ENCODE results near the gene RAP1GAP.

Gene RAP1GAP

DNA sequence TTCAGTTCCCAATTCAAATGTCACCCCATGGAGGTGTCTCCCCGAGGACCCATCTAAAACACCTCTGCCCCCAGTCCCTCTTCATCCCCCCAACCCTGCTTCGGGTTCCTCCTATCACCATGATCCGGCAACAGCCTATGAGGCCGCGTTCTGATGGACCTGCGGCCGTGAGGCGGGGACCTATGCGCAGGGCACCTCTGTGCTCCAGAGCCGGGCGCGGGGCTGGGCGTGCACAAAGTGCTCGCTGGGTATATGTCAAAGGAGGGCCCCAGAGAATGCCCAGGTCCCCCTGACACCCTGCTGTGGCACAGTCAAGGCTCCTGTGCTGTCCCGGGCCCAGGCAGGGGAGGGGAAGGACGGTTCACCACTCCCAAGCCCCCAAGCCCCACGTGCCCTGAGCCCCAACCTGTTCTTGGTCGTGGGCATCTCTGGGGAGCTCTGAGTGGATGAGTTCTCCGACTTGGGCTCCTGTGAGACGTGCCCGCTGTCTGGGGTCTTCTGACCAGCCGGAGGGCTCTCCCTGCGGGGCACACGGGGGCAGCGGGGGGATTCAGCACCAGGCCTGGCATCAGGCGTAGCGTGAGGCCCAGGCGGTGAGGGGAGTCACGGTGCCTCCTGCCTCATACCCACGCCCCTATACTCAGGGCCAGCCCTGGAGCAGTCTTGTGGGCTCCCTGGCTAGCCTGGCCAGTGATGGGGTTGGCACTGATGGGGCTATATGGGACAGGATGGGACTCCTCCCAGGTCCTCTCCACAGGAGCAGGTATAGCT lies 67.7 kb downstream of the RAP1GAP start:
- Histone ChIP-seq H3K79me2 (ENCODE audit: insufficient read depth, low read length) (no peaks in the 10 kb centered on the region), H3K27ac (ENCODE audit: low read depth, low read length, poor library complexity, severe bottlenecking) (no peak overlapping the region), H2AFZ (ENCODE audit: low read length) (no peak overlapping the region), H3K4me2 (ENCODE audit: low read length) (no peak overlapping the region), H3K36me3 (ENCODE audit: insufficient read depth, low read length) (no peaks in the 10 kb centered on the region), H3K4me1 (ENCODE audit: insufficient read depth, low read length, severe bottlenecking) (no peaks in the 10 kb centered on the region), H4K20me1 (ENCODE audit: insufficient read depth, low read length) (no peaks in the 10 kb centered on the region), H3K27me3 (ENCODE audit: insufficient read depth, low read length) (peaks cover 5% of the 10 kb centered on the region; the same call in 1 of the 2 replicates), H3F3A (ENCODE audit: insufficient read depth, low read length) (no peaks in the 10 kb centered on the region), H3K9me2 (ENCODE audit: low read depth, low read length) (no peaks in the 10 kb centered on the region), H3K9ac (ENCODE audit: low read length) (no peak overlapping the region), H3K4me3 (ENCODE audit: low read depth, low read length, poor library complexity, severe bottlenecking) (no peak overlapping the region), H3K9me3 (ENCODE audit: low read length) (no peaks in the 10 kb centered on the region)
- no peak for TF ChIP-seq EZH2 (IDR thresholded peaks at IDR 0.05; ENCODE audit: borderline replicate concordance, low read length)
- no peak for TF ChIP-seq CTCF (IDR thresholded peaks at IDR 0.05; ENCODE audit: low read length)

DNA sequence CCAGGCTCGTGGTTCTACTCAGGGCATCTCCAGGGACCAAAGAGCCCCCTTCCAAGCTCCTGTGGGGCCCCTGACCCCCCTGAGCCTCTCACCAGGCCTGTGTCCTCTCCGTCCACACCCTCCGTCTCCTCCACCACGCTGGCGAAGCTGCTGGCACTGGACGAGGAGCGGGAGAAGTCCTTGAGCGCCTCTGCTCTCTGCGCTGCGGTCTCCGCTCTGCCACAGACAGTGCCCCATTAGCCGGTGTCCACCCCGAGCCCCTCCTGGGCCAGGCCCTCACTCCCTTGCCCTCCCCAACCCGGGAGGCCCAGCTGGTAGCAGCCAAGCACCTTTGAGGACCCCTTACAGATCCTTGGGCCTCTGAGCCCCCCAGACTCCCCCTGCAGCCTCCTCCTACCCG lies 69.8 kb downstream of the RAP1GAP start:
- no peak overlapping the region for H3K4me2 ChIP-seq (ENCODE audit: low read length)
- H3K27me3 ChIP-seq (ENCODE audit: insufficient read depth, low read length), result peaks cover 5% of the 10 kb centered on the region; the same call in 1 of the 2 replicates
- H3K9me3 ChIP-seq (ENCODE audit: low read length), result no peaks in the 10 kb centered on the region
- no peaks in the 10 kb centered on the region for H3K36me3 ChIP-seq (ENCODE audit: insufficient read depth, low read length)
- H3K4me3 ChIP-seq (ENCODE audit: low read depth, low read length, poor library complexity, severe bottlenecking), result no peak overlapping the region
- no peaks in the 10 kb centered on the region for H3F3A ChIP-seq (ENCODE audit: insufficient read depth, low read length)
- no peak overlapping the region for H3K9ac ChIP-seq (ENCODE audit: low read length)
- H3K9me2 ChIP-seq (ENCODE audit: low read depth, low read length), result no peaks in the 10 kb centered on the region
- H3K79me2 ChIP-seq (ENCODE audit: insufficient read depth, low read length), result no peaks in the 10 kb centered on the region
- H2AFZ ChIP-seq (ENCODE audit: low read length), result no peak overlapping the region
- TF ChIP-seq CTCF (IDR thresholded peaks at IDR 0.05; ENCODE audit: low read length) (no peak), EZH2 (IDR thresholded peaks at IDR 0.05; ENCODE audit: borderline replicate concordance, low read length) (no peak)
- no peak overlapping the region for H3K27ac ChIP-seq (ENCODE audit: low read depth, low read length, poor library complexity, severe bottlenecking)
- H4K20me1 ChIP-seq (ENCODE audit: insufficient read depth, low read length), result no peaks in the 10 kb centered on the region
- H3K4me1 ChIP-seq (ENCODE audit: insufficient read depth, low read length, severe bottlenecking), result no peaks in the 10 kb centered on the region

GRCh38 chr1:21598904-21599303 lies 70.3 kb downstream of the RAP1GAP start:
- TF ChIP-seq EZH2 (IDR thresholded peaks at IDR 0.05; ENCODE audit: borderline replicate concordance, low read length), result no peak
- TF ChIP-seq CTCF (IDR thresholded peaks at IDR 0.05; ENCODE audit: low read length), result no peak
- Histone ChIP-seq H2AFZ (ENCODE audit: low read length) (no peak overlapping the region), H3K79me2 (ENCODE audit: insufficient read depth, low read length) (no peaks in the 10 kb centered on the region), H3K4me3 (ENCODE audit: low read depth, low read length, poor library complexity, severe bottlenecking) (no peak overlapping the region), H3K27ac (ENCODE audit: low read depth, low read length, poor library complexity, severe bottlenecking) (no peak overlapping the region), H3K4me1 (ENCODE audit: insufficient read depth, low read length, severe bottlenecking) (no peaks in the 10 kb centered on the region), H3K9me3 (ENCODE audit: low read length) (no peaks in the 10 kb centered on the region), H3K27me3 (ENCODE audit: insufficient read depth, low read length) (peaks cover 5% of the 10 kb centered on the region; the same call in 1 of the 2 replicates), H3K9ac (ENCODE audit: low read length) (no peak overlapping the region), H3F3A (ENCODE audit: insufficient read depth, low read length) (no peaks in the 10 kb centered on the region), H3K4me2 (ENCODE audit: low read length) (no peak overlapping the region), H3K9me2 (ENCODE audit: low read depth, low read length) (no peaks in the 10 kb centered on the region), H4K20me1 (ENCODE audit: insufficient read depth, low read length) (no peaks in the 10 kb centered on the region), H3K36me3 (ENCODE audit: insufficient read depth, low read length) (no peaks in the 10 kb centered on the region)
